Muscle layer of duodenum (tissue), 2 donors: ENCODE data around the gene NCR3LG1.

Experiments
- H3K27ac ChIP-seq: one replicate; pipeline ENCODE4 v1.7.0; 2013; ENCODE audit warnings: mild to moderate bottlenecking, low read length
- H3K27me3 ChIP-seq: one replicate; pipeline ENCODE4 v1.7.0; 2013; ENCODE audit warnings: low read depth, mild to moderate bottlenecking, control low read depth, low read length
- H3K36me3 ChIP-seq, 2 donors: one replicate each; pipeline ENCODE4 v1.7.0; 2013; ENCODE audit warnings: low read length in 2 of 2, control low read depth in 1 of 2, mild to moderate bottlenecking in 1 of 2; ENCODE audit not compliant: insufficient read depth in 2 of 2, control insufficient read depth in 1 of 2
- H3K4me1 ChIP-seq, 2 donors: one replicate each; pipeline ENCODE4 v1.7.0; 2013; ENCODE audit warnings: low read length in 2 of 2, mild to moderate bottlenecking in 2 of 2, control low read depth in 1 of 2, moderate library complexity in 1 of 2; ENCODE audit not compliant: insufficient read depth in 2 of 2, control insufficient read depth in 1 of 2
- H3K4me3 ChIP-seq, 2 donors: one replicate each; pipeline ENCODE4 v1.7.0; 2013; ENCODE audit warnings: low read length in 2 of 2, low read depth in 1 of 2, mild to moderate bottlenecking in 1 of 2
- H3K9me3 ChIP-seq, 2 donors: one replicate each; pipeline ENCODE4 v1.7.0; 2013; ENCODE audit warnings: low read length in 2 of 2, control low read depth in 1 of 2, mild to moderate bottlenecking in 1 of 2; ENCODE audit not compliant: control insufficient read depth in 1 of 2
- donor health status: healthy.

NCR3LG1 gene

DNA sequence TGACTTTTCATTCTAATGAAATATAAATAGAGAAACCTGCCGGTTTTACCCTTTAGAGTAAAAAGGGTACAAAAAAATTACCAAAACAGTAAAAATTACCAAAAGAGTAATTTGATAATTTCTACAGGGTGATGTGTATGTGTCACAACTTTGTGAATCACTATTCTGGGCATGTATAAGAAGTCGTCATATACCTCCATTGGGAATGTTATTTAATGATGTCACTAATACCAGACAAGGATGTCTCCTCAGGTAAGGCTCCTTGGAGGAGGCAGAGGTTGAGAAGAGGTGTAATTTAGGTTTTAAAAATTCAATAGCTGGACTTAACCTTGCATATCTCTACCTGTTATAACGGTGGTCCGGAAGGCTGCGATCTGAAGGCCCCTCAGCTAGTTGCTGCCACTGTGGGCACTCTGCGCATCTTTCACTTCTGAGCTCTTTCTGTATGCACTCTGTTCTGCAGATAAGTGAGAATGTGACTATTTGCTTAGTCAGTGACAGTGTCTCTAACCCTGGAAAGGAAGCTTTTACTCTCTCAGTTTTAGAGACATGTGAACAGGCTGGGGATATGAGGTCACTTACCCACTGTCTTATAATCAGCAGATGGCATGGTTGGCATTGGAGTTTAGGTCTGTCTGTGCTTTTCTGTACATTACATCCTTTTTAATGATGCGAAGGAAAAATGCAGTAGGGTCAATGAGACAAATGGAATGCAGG is 987 bp upstream of the NCR3LG1 start:
- H3K27me3 ChIP-seq: no peaks in the 10 kb centered on the region
- peak overlapping the region in 1 of 2 donors; percentile 49 for H3K4me3 ChIP-seq
- H3K27ac ChIP-seq: no peak overlapping the region
- no peaks in the 10 kb centered on the region for H3K9me3 ChIP-seq
- peaks cover 4 to 17% of the 10 kb centered on the region in 2 donors for H3K4me1 ChIP-seq
- H3K36me3 ChIP-seq: no peaks in the 10 kb centered on the region

DNA sequence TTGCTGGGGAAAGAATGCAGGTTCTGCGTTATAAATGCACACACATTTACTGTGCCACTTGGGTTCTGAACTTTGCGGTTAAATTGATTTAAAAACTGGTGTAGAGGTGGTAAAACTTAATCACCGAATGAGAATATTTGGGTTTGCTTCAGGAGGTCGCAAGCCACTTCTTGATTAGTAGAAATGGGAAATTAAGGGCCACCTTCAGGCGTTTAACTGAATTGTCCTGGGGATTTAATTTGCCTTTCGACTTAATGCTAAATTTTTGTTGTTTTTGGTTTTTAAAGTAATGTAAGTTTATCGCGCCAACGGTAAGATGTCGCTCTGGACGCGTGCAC is 459 bp upstream of the NCR3LG1 start:
- Histone ChIP-seq H3K4me1 (peaks cover 4 to 17% of the 10 kb centered on the region in 2 donors), H3K27ac (no peak overlapping the region), H3K4me3 (peak overlapping the region; percentile 49 to 69), H3K27me3 (no peaks in the 10 kb centered on the region), H3K36me3 (no peaks in the 10 kb centered on the region), H3K9me3 (no peaks in the 10 kb centered on the region)

DNA sequence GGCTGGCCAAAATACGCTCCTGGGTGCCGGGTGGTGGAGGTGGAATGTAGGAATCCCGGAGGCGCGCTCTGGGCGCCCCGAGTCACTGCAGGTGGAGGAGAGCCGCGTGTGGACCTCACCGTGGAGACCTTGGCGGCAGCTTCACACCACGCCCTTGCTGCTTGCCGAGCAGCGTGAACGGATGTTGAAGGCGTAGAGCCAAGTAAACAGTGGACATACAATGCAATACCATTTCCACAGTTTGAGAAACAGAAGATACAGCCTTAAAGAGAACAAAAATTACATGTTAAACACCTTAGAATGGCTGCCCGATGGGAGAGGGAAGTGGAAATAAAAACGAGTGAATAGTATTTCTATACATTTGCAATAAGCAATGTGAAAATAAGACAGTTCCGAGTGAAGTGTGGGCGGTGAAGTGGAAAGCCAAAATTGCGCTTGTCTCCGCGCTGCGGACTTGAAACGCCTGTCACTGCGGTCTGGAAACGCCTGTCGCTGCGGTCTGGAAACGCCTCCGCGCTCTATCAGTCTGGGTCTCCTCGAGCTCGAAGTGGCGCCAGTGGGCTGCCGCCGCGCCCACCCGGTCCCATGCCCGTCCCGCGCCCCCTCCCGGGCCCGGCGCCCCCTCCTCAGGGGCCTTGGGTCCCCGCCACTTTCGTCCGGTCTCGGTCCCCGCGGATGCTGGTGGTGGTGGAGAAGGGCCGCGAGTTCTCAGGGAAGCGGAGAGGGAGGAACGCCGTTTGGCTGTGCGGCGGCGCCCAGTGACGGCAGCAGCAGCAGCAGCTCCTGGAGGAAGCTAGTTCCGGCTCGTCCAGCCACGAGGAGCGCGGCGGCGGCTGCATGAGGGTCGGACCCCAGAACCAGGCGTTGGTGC is 1.6 kb downstream of the NCR3LG1 start:
- Histone ChIP-seq H3K4me1 (peaks cover 4 to 17% of the 10 kb centered on the region in 2 donors), H3K9me3 (no peaks in the 10 kb centered on the region), H3K27me3 (no peaks in the 10 kb centered on the region), H3K27ac (peak overlapping the region; percentile 42), H3K4me3 (peak overlapping the region; percentile 69 to 73), H3K36me3 (no peaks in the 10 kb centered on the region)

DNA sequence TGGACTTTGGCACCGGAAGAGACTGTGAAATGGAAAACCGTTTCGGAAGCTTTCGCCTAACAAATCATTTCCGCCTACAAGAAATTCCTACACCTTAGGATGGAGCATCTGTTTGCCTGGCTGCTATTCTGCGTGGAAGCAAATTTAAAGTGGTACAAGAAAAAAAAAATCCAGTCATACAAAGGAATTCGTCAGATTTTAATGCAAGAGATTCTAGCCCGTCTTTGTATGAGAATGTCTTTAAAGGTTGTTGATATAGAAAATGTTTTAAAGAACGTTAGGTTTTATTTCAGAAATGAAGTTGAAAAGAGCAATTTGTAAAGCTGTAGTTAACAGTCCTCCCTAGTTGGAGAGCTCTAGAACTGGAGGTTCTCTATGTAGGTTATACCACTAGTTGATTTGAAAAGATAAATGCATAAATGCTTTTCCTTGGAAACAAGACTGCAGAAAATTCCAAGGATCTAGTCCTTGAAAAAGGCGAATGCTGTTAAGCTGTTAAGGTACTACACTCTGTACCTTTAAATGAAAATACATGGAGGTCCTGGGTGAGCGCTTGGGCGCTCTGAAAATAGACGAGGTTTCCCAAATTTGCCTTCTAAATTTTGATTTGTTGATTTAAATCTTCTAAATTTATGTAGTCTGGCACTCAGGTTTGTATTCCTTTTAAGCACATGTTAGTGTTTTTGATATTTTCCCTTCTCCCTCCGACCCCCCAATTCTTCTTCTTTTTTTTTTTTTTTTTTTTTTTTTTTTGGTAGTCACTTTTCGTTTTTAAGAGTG is 2.4 kb downstream of the NCR3LG1 start:
- peak overlapping the region; percentile 42 for H3K27ac ChIP-seq
- H3K27me3 ChIP-seq: no peaks in the 10 kb centered on the region
- peaks cover 4 to 17% of the 10 kb centered on the region in 2 donors for H3K4me1 ChIP-seq

DNA sequence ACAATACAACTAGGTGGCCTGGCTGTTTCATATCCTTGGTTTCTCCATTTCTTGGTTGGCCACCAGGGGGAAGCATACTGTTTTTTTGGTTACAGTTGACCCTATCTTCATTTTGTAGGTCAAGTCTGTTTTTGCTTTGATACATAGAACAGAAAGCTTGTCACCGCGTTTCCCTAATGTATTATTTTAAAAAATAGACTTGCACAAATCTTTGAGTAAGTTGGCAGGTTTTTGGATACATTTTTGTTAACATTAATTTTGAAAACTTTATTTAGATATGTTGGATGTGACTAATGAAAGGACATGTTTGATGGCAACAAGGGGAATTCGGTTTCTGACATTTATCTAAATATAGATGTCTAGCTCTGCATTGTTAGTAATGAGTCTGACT is 3.0 kb downstream of the NCR3LG1 start:
- H3K9me3 ChIP-seq: no peaks in the 10 kb centered on the region
- no peak overlapping the region for H3K4me3 ChIP-seq
- peaks cover 4 to 17% of the 10 kb centered on the region in 2 donors for H3K4me1 ChIP-seq
- H3K27me3 ChIP-seq: no peaks in the 10 kb centered on the region
- H3K36me3 ChIP-seq: no peaks in the 10 kb centered on the region
- H3K27ac ChIP-seq: no peak overlapping the region

More for the DNA sequence above, 2.4 kb downstream of the NCR3LG1 start:
- H3K36me3 ChIP-seq: no peaks in the 10 kb centered on the region
- peak overlapping the region; percentile 69 to 73 for H3K4me3 ChIP-seq
- H3K9me3 ChIP-seq: no peaks in the 10 kb centered on the region

DNA sequence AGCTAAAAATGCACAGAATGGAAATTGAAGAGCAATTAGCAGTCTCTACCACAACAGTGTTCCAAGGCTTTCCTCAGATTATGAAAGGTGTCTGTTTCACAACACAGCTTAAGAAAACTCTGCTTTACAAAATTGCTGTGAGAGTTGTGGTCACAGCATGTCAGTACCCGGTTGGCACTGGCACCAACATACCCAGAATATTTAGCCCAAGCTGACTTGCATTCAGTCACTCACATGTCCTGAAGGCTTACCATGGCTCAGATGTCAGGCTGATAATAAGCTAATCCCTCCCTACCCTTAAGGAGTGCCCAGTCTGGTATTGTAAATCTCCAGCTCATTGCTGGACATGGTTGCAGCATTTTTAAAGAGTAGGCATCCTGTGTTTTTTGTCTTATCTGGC is 14.9 kb downstream of the NCR3LG1 start:
- Histone ChIP-seq H3K27me3 (no peaks in the 10 kb centered on the region), H3K4me1 (no peaks in the 10 kb centered on the region), H3K4me3 (no peak overlapping the region), H3K27ac (no peak overlapping the region), H3K9me3 (peaks cover 28 to 30% of the 10 kb centered on the region in 2 donors), H3K36me3 (peaks cover 13 to 35% of the 10 kb centered on the region in 2 donors)

DNA sequence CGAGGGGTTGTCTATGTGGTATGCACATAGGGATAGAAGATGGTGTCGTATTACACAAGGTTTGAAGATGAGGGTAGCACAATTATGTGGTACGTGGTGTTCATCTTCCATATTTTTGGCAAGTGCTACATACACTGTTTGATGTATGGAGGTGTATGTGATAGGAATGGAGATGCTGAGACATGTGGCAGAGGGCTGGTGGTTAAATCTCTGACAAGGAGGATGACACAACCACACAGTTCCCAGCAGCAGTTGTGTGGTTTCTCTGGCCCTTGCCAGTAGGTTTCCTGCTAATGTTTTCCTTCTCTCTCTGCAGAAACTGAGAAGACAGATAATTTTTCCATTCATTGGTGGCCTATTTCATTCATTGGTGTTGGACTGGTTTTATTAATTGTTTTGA is 17.0 kb downstream of the NCR3LG1 start:
- no peaks in the 10 kb centered on the region for H3K4me1 ChIP-seq
- H3K27me3 ChIP-seq: no peaks in the 10 kb centered on the region
- H3K9me3 ChIP-seq: peaks cover 37 to 51% of the 10 kb centered on the region in 2 donors
- H3K36me3 ChIP-seq: peaks cover 13 to 56% of the 10 kb centered on the region in 2 donors
- H3K4me3 ChIP-seq: no peak overlapping the region
- no peak overlapping the region for H3K27ac ChIP-seq

DNA sequence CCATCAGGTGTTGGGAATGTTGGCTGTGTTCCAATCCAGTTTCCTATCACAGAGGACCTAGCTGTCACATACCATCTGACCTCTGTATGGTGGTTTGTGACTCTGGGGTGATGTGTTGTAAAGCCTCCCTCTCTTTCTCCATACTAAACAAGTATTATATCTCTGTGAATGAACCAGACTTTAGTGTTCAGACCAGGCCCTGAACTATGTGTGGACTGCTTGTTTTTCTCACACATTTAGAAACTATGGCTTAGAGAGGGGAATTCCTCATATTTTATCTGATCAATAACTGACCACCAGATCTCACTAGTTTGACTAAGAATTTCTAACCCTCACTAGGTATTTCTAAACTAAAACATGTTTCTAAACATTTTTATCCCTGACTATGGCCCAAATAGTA is 17.5 kb downstream of the NCR3LG1 start:
- H3K27ac ChIP-seq: no peak overlapping the region
- H3K36me3 ChIP-seq: peaks cover 13 to 61% of the 10 kb centered on the region in 2 donors
- H3K4me3 ChIP-seq: no peak overlapping the region
- peaks cover 37 to 56% of the 10 kb centered on the region in 2 donors for H3K9me3 ChIP-seq
- no peaks in the 10 kb centered on the region for H3K27me3 ChIP-seq
- H3K4me1 ChIP-seq: no peaks in the 10 kb centered on the region

DNA sequence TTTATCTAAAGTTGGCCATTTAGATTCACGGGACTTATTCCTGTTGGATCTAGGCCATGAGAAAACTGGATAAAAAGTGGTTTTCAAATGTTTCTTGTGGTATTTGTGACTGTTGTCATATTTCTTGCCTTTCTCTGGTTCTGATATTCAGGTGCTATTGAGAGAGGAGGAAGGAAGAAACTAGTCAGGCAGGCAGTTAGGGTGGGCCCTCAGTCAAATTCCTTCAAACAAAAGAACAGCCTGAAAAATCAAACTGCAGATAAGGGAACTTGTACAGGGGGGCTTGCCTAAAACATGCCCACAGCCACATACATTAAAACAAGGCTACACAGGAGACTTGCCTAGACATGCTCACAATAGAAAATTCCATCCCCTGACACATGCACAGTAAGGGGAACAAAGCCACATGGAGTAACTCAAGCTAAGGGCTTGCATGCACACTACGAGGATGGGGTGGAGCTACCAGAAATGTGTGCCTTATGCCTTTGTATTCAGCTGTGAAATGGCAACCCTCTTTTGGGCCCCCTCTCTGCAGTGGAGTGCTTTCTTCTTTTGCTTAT is 18.2 kb downstream of the NCR3LG1 start:
- peaks cover 13 to 67% of the 10 kb centered on the region in 2 donors for H3K36me3 ChIP-seq
- H3K27ac ChIP-seq: no peak overlapping the region
- peaks cover 37 to 57% of the 10 kb centered on the region in 2 donors for H3K9me3 ChIP-seq
- no peaks in the 10 kb centered on the region for H3K4me1 ChIP-seq
- no peaks in the 10 kb centered on the region for H3K27me3 ChIP-seq
- no peak overlapping the region for H3K4me3 ChIP-seq

DNA sequence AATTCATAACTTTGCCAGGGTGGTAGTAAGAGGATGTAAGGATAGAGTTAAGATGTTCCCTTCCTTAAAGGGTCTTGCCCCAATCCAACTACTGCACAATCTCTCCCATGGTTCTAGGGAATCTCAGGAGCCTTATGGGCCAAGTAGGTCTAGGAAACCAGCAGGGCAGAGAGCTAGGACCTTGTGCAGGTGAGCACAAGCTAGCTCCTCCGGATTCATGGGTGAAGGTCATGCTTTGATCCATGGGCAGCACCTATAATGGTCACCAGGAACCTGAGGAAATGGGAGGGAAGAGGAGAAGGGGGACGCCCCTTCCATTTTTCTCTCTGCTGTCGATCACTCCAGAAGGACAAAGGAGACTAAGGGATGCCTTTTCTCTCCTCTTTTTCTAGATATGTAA is 20.0 kb downstream of the NCR3LG1 start:
- Histone ChIP-seq H3K4me1 (no peaks in the 10 kb centered on the region), H3K36me3 (peaks cover 13 to 77% of the 10 kb centered on the region in 2 donors)

DNA sequence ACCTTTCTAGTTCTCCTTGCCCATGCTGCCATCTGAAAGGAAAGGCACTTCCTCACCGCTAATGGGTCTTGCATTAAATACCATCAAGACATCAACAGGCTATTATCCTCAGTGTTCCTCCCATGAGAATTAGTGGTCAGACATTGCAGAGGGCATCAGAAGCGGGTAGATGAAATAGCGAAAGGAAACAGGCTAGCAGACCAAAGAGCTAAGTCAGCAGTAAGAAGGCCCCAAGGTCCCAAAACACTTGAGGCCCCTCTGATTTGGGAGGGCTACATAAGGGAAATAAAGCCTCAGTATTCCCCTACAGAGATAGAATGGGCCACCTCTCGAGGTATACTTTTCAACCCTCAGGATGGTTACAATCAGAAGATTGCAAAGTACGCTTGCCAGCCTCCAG is 23.9 kb downstream of the NCR3LG1 start:
- Histone ChIP-seq H3K4me1 (no peaks in the 10 kb centered on the region), H3K27me3 (no peaks in the 10 kb centered on the region), H3K9me3 (peaks cover 23 to 36% of the 10 kb centered on the region in 2 donors), H3K27ac (no peak overlapping the region), H3K4me3 (no peak overlapping the region), H3K36me3 (peaks cover 0 to 51% of the 10 kb centered on the region in 2 donors)

More for the DNA sequence above, 20.0 kb downstream of the NCR3LG1 start:
- H3K4me3 ChIP-seq: peak overlapping the region in 1 of 2 donors; percentile 47
- H3K27ac ChIP-seq: no peak overlapping the region
- H3K27me3 ChIP-seq: no peaks in the 10 kb centered on the region
- peaks cover 41 to 57% of the 10 kb centered on the region in 2 donors for H3K9me3 ChIP-seq
